HG02642 (cell line): Measurements from ENCODE around the gene EHMT1.

Source experiments
- ATAC-seq: cut with Tn5 transposase; IDR thresholded peaks from one replicate; pipeline ENCODE4 v1.9.1; 2021; ENCODE audit warnings: mild to moderate bottlenecking; ENCODE audit not compliant: unreplicated experiment, poor library complexity

Gene EHMT1

DNA sequence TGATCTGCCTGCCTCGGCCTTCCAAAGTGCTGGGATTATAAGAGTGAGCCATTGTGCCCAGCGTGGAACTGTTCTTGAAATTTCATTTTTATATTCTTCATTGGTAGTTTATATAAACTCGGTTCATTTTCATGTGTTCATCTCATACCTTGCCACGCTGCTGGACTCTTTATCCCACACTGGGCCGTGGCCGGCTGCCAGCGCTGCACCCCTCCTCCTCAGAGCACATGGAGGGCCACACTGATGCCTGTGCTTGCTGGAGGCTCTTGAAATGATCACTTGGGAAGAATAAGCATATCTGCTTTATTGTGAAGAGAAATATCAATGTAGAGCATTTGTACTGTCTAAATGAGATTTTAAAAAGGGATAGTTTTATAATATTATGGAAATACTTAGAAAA lies 69.5 kb downstream of the EHMT1 start:
- ATAC-seq: no peak

DNA sequence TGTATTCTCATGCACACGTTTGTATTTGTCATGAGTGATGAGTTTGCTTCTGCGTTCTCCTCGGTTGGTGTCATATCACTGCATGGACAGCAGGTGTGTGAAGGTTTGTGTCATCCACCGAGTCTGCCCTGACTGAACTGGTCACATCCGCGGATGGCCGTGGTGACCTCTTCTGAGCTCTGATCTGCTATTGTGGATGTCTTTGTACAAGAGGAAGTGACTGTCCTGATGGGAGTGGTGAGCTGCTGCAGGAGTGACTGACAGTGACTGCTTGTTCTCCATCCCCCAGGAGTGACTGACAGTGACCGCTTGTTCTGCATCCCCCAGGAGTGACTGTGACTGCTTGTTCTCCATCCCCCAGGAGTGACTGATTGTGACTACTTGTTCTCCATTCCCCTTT lies 69.9 kb downstream of the EHMT1 start:
- no peak for ATAC-seq

DNA sequence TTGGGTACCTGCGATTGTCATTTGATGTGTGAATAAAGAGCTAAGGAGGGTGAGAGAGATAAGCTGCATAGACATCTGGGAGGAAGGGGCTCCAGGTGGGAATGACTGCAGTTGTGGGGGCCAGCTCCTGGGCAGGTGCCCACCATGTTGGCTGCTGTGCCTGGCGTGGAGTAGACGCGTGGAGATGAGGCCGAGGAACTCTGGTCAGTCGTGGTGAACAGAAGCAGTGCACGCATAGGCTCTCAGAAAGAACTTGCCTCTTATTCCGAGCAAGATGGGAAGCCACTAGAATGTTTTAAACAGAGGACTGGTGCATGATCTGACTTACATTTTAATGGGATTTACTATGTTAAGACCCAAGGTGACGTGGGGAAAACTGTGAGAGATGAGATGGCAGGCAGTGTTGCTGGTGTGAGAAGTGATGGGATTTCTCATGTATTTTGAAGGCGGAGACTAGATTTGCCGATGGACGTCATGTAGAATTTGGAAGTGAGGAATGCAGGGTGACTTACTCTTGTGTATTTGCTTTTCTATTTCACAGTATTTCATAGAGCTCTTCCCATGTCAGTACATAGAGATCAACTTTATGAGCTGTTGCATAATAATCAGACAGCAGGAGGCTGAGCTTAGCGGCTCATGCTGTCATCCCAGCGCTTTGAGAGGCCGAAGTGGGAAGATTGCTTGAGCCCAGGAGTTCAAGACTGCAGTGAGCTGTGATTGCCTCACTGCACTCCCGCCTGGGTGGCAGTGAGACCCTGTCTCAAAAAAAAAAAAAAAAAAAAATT lies 71.1 kb downstream of the EHMT1 start:
- ATAC-seq: no peak

DNA sequence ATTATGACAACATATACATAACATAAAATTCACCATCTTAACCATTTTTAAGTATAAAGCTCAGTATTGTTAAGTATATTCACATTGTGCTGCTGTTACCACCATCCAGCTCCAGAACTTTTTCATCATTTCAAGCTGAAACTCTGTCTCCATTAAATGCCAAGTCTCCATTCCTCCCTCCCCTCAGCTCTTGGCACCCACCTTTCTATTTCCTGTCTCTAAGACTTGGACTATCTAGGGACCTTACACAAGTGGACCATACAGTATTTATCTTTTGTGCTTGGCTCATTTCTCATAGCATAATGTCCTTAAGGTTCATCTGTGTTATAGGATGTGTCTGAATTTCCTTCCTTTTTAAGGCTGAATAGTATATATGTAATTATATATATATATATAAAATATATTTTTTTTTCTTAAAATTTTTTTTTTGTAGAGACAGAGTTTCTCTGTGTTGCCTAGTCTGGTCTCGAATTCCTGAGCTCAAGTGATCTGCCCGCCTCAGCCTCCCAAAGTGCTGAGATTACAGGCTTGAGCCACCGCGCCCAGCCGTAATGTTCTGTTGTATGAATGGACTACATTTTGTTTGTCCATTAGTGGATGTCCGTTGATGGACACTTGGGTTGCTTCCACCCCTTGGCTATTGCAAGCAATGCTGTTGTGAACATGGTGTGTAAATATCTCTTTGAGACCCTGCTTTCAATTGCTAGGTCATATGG lies 72.3 kb downstream of the EHMT1 start:
- ATAC-seq: no peak

DNA sequence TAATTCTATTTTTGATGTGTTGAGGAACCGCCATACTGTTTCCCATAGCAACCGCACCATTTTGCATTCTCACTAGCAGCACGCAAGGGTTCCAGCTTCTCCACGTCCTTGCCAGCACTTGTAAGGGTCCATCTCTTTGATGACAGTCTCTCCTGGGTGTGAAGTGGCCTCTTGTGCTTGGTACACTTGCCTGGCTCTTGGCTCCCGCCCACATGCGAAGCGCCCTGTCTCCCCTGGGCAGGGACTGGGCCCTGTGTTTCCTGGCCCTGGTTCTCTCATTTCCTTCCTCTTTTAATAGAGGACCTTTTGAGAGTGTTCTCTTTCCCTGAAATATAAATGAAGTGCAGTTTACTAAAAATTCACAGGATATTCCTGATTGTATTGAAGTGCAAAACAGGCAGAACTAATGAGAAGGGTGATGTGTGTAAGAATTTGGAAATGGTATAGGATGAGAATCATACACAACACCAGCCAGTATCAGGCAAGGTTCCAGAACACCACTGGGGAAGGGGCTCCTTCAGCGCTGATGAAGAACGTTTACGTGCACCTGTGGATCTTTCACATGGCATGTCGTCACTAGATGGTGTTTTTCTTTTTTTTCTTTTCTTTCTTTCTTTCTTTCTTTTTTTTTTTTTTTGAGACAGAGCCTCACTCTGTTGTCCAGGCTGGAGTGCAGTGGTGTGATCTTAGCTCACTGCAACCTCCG lies 73.0 kb downstream of the EHMT1 start:
- ATAC-seq: no peak

DNA sequence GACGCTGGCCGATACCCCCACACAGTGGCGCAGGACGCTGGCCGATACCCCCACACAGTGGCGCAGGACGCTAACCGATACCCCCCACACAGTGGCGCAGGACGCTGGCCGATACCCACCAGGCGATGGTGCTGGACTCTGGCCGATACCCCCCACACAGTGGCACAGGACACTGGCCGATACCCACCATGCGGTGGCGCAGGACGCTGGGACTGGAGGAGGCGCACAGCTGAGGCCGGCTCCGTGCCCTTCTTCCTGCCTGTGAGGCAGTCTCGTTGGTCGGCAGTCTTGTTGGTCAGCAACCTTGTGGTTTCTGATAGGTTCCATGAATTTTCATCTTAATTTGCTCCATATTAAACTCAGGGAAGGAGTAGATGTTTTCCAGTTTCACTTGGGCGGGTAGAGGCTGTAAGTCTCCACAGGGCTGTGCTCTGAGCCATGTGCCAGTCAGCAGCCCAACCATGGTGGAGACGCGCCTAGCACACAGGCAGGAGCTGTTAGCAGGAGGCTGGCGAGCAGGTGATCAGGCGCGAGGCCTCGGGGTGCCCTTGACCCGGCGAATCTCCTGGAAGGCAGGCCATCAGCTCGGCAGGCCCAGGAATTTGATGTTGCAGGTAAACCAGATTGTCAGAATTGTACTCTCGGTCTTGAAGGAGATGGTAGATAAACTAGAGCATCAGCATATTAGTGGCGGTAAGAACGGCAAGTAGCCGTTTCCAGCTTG lies 75.6 kb downstream of the EHMT1 start:
- ATAC-seq: no peak

DNA sequence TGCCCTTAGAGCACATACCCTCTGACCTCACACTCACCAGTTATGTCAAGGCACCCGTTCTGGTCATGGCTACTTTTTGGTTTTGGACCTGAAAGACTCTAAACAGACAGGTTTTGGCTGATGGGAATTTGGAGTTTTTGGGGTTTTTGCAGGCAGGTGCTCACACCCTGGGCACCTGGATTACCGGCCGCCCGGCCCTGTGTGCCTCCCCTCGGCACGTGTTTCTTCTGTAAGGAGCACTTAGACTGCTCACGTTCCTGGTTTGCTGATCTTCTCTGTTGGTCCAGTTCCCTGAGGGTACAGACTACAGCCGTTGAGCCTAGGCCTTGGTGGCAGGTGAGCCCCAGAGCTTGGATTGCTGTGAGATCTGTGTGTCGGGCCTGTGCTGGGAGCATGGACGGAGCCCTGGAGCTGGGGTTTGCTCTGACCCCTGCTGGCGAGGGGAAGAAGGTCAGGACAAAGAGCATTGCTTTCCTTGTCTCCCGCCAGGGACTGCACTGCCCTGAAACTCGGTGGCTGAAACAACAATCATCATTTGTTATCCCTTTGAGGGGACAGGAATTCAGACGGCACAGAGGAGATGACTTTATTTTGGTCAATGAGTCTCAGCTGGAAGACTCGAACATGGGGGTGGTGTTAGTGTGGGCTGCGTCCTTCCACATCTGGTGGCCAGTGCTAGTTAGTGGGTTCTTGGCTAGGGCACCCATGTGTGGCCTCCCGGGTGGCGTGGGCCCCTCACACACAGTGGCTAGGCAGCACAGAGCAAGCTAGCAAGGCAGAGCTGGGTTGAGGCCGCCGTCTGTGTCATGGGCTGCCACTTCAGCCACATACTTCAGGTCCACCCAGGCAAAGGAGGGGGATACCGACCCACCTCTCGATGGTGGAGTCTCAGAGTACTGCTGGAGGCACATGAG lies 76.4 kb downstream of the EHMT1 start:
- ATAC-seq: no peak

DNA sequence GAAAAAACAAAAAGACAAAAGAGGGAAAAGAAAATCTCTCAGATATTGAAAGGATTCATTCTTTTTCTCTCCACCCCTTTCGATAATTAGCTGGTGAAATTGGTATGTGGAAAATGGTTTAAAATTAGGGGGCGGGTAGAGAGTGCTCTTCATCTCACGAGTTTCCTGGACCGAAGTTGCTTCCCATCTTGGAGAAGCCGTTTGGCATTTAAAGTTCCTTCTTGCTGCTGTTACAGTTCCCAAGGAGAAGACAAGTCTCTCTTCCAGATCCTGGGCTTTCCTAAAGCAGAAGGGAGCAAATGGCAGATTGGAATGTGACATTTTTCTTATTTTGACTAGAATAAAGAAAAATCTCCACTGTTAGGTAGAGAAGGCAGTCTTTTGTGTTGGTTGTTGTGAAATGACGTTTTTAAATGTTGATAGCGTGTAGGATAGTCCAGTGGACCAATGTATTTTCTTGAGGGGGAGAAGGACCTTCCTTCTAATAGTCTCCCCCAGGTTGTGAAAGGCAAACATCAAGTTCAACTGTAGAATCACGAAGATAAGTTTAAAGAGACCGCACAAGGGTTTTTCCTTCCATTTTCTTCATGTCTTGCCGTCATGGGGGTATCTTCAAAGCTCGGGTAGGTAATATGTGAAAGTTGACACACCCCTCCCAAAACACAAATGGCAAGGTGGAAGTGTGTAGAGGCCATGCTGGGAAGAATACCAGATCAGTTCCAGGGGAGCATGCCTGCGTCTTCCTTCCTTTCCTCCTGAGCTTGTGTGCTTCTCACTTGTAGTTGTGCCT lies 77.5 kb downstream of the EHMT1 start:
- ATAC-seq: no peak

DNA sequence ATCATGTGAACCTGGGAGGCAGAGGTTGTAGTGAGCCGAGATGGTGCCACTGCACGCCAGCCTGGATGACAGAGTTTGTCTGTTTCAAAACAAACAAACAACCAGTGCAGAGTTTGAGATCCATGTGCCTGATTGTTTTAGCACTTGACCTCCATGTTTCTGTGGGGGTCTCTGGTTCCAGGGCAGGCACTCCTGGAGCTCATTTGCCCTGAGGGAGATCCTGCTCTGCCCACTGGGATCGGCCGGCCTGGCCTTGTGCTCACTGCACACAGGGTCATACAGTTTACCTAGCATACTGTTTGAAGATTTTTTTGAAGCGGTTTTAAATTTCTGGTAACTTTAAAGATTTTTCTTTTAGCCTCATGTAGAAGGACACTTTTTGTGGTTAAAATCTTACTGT lies 78.4 kb downstream of the EHMT1 start:
- no peak for ATAC-seq

DNA sequence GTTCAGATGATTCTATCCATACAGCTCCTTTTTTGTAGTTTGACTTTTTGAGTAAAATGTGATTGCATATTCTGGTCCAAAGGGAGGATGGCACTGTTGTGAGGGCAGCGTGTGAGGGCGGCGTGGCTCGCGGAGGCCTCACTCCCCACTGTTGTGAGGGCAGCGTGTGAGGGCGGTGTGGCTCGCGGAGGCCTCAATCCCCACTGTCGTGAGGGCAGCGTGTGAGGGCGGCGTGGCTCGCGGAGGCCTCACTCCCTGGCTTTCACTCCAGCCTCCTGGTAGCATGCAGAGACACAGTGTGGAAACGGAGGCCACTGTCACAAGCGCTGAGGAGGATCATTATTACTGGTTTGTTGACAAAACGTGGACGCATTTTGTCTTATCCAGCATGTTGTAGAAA lies 79.0 kb downstream of the EHMT1 start:
- ATAC-seq: no peak

DNA sequence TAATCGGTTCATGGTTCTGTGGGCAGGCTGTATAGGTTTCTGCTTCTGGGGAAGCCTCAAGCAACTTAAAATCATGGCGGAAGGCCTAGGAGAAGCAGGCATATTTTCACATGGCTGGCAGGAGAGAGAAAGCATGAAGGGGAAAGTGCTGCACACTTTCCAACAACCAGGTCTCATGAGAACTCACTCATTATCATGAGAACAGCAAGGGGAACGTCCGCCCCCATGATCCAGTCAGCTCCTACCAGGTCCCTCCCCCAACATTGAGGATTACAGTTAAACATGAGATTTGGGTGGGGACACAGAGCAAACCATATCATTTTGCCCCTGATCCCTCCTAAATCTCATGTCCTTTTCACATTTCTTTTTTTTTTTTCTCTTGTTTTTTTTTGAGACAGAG lies 82.1 kb downstream of the EHMT1 start:
- ATAC-seq: no peak

DNA sequence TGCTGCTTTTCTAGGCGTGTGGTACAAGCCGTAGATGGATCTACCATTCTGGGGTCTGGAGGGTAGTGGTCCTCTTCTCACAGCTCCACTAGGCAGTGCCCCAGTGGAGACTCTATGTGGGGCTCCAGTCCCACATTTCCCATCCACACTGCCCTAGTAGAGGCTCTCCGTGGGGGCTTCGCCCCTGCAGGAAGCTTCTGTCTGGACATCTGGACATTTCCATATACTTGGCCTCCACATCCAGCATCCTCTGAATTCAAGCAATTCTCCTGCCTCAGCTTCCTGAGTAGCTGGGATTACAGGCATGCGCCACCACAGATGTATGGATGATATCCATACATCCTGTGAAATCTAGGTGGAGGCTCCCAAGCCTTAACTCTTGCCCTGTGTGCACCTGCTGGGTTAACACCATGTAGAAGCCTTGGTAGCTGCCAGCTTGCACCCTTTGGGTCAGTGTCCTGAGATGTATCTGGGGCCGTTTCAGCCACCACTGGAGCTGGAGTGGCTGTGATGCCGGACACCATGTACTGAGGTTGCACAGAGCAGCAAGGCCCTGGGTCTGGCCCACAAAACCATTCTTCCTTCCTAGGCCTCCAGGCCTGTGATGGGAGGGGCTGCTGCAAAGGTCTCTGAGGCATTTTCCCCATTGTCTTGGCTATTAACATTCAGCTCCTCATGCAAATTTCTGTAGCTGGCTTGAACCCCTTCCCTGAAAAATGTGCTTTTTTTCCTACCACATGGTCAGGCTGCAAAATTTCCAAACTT lies 84.0 kb downstream of the EHMT1 start:
- no peak for ATAC-seq

DNA sequence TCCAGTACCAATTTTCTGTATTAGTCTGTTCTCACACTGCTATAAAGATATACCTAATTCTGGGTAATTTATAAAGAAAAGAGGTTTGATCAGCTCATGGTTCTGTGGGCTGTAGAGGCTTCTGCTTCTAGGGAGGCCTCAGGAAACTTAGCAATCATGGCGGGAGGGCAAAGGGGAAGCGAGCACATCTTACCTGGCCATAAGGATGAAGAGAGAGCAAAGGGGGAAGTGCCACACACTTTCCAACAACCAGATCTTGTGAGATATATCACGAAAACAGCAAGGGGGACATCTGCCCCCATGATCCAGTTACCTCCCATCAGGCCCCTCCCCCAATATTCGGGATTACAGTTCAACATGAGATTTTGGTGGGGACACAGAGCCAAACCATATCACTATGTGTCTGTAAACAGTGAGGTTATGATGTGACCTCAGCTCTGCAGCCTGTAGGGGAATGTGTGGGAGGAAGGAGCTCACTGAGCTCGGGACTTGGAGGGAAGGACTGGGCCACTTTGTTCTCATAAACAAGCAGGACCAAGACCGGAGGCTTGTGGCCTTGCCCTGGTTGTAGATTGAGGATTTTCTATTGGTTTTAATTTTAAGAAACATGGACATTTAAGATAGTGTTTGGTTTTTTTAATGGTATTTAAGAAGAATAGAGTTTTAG lies 85.2 kb downstream of the EHMT1 start:
- no peak for ATAC-seq

DNA sequence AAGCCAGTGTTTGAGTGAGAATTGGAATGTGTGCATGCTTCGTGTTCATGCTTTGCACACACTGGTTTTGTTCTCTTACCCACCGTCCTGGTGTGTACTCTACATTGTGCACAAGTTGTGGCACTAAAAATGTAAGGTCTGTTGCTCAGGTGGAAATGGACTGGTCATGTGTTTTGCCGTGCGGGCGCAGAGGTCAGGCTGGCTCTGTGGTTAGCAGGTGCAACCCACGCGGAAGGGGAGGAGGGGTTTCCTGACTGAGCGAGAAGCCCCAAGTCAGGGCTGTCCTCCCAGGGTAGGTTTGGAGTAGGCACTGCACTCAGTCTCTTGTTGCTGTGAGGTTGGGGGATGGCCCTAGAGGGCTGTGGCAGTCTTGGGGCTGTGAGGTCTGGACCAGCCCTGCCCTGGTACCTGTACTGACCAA lies 86.6 kb downstream of the EHMT1 start:
- ATAC-seq: peak; percentile 77

DNA sequence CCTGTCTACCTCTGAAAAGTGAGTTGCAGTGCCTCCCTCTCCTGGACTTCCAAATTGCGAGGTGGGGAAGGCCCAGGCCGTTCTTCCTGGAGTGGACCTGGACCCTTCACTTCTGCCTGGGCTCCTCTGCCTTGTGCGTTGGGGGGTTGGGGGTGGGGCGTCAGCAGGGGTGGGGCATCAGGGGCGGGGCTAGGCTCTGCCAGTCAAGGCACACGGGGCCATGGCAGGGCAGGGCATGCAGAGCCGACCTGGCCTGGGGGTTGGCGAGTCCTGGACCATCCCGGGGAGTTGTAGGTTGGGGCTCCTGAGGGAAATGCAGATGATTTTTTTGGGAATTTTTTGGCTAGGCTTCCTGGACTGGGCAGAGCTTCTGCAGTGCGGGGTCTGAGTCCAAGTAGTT lies 87.1 kb downstream of the EHMT1 start:
- peak; percentile 11 for ATAC-seq

DNA sequence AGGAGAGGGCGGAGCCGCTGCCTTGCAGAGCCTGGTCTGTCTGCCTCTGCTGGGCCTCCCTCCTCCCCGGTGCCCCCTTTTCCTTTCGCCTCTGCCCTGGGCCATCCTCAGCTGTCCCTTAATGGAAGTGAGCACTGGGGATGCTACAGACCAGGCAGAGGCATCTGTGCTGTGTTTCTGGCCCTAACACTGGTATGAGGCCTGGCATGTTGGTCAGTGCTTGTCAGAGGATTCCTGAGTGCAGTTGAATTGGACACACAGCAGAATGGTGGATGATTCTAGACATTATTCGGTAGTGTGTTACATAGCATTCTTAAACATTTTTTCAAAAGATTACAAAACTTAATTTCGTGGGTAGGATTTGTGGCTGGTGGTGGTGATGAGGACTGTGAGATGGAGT lies 88.6 kb downstream of the EHMT1 start:
- no peak for ATAC-seq

DNA sequence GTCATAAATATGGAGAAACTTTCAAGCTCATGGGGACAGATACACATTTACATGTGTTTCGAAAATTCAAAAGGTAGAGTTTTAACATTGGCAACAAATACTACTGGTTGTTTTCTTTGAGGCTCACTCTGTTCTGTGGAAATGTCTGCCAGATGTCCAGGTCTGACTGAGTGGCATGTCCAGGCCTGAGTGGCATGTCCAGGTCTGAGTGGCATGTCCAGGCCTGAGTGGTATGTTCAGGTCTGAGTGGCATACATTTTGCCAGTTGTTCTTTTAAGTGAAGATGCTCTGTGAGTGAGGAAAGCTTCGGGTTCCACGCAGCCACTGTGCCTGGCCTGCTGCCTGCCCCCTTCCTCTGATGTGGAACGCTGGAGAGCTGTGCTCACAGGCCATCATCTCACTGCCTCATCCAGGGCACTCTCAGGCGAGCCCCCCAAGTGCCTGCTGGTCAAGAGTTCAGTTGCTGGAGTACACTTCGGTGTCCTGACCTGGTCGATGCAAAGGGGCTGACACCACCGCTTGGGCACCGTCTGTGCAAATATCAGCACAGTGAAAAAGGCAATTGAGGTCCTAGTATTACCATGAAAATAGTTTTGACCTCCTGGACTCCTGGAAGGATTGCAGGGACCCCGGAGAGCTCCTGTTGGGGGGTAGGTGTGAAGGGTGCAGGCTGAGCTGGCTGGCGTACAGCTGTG lies 89.9 kb downstream of the EHMT1 start:
- no peak for ATAC-seq
